ENCODE results near the gene MCM3AP. TPM values are rescaled to one million over a fixed set of nuclear protein-coding genes. Genes with fewer than 3 reads are reported as not detected.

The MCM3AP gene
- 10 to 100 TPM; 45.4 to 67.2 (median 58.4) TPM for polyA plus RNA-seq (ENCODE audit: insufficient read length in 10 of 10)
- long read RNA-seq, donor 1, transcript MCM3AP-203 (2 exons, 876 nt), result major isoform, 5 of 7 reads
- long read RNA-seq, donor 1, partial matches to known transcripts, result 0 of 7 reads
- long read RNA-seq, donor 1, other reads (novel, unspliced or antisense), result 0 of 7 reads
- long read RNA-seq, donor 2, transcript MCM3AP-203 (2 exons, 876 nt), result major isoform, 8 of 10 reads
- long read RNA-seq, donor 2, partial matches to known transcripts, result 0 of 10 reads
- long read RNA-seq, donor 2, other reads (novel, unspliced or antisense), result 0 of 10 reads
- long read RNA-seq, donor 3, result 0 reads
- long read RNA-seq, donor 4, partial matches to known transcripts, result 0 of 3 reads
- long read RNA-seq, donor 4, other reads (novel, unspliced or antisense), result 0 of 3 reads
- long read RNA-seq, donor 5, full-length matches to known transcripts, result 9 of 74 reads
- long read RNA-seq, donor 5, partial matches to known transcripts, result 43 of 74 reads
- long read RNA-seq, donor 5, other reads (novel, unspliced or antisense), result 22 of 74 reads
- long read RNA-seq, donor 6, partial matches to known transcripts, result 0 of 4 reads
- long read RNA-seq, donor 6, other reads (novel, unspliced or antisense), result 0 of 4 reads
- long read RNA-seq, donor 7, full-length matches to known transcripts, result 4 of 10 reads
- long read RNA-seq, donor 7, partial matches to known transcripts, result 6 of 10 reads
- long read RNA-seq, donor 7, other reads (novel, unspliced or antisense), result 0 of 10 reads
- long read RNA-seq, donor 8, partial matches to known transcripts, result 0 of 2 reads
- long read RNA-seq, donor 8, other reads (novel, unspliced or antisense), result 0 of 2 reads
- long read RNA-seq, donor 9, result 0 reads

- DNase-seq, result no peak
These were observed at the start of gene MCM3AP for GRCh38 chr21:46285206-46285661. Gene MCM3AP, minus strand, starts transcription at chr21:46285611. Its CDS starts 325 bp downstream, at chr21:46285286.

- no peak for DNase-seq
These were observed 49.1 kb upstream of the MCM3AP start for GRCh38 chr21:46334351-46335140.

DNA sequence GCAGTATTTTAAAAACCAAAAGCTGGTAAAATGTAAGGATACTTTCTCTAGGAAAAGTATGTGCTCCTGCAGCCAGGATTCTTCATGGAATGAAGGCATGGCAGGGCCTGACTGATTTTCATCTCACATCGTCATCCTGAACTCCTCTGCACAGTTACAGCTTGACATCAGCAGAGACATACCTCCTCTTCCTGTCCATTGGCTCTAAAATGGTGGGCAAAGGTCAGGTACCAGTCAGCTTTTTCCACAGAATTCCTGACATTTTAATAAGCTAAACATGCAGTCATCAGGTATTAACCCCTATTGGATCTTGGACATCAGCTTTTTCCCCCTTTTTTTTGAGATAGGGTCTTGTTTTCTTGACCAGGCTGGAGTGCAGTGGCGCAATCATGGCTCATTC is 44.4 kb upstream of the MCM3AP start:
- no peak for DNase-seq

GRCh38 chr21:46328151-46328550 is 42.7 kb upstream of the MCM3AP start:
- DNase-seq, result no peak

DNA sequence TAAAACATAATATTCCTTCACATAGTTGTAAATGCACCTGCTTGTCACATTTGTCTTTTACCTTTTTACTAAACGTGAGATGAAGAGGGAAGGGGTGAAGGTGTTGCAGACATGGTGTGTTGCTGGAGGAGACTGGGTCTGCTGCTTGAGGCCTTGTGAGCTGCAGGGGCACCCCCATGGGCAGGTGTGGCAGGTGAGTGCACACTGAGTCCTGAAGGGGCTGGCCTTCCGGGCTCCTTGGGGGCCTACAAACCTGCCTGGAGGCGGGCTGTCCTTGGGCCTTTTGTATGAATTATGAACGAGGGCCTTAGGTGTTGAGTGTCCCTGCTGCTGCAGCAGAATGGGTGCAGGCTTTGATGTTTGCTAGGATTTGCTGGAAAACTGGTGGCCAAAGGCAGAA is 42.3 kb upstream of the MCM3AP start:
- no peak for DNase-seq

- no peak for DNase-seq
These were observed 40.8 kb upstream of the MCM3AP start for GRCh38 chr21:46326110-46326703.

DNA sequence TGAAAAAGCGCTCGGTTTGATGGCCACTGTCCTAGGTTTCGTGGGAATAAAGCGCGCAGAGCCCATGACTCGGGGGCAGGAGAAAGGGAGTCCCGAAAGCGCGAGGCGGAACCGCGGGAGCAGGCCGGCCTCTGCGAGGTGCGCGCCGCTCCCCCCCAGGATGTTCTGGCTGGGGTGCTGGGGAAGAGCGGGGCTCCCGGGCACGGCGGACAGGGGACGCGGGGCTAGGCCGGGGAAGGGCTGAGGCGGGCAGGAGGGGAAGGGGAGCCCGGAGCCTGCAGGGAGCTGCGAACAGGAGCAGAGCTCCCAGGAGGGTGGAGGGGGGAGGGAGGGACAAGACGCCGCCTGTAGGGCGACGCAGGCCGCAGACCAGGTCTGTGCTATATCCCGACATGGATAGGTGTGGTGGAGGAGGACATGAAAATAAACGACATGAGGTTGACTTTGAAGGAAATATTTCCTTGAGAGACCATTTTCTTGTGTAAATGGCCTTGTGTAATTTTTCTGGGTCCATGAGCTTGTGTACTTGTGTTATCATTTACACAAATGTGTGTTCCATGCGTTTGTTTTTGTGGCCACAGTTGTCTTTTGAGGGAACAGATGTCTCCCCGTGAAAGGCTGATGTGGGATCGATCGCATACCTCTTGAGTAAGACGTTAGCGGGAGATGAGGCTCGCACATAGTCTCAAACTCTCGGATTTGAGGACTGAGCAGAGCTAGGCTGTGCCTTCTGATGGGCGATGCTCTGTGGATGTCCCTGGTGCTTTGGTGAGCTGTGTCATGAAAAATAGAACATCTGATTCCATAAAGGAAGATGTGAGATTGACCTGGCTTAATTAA is 39.9 kb upstream of the MCM3AP start:
- DNase-seq, result peak in 1 of 3 donors; percentile 28

- DNase-seq, result peak; percentile 88 to 94 (median 90)
These were observed 39.1 kb upstream of the MCM3AP start for GRCh38 chr21:46324390-46325072.

- peak; percentile 98 to 99 (median 99) for DNase-seq
These were observed 38.4 kb upstream of the MCM3AP start, which contains the start of the genes C21orf58 and PCNT for GRCh38 chr21:46323710-46324389. Gene C21orf58, minus strand, starts transcription at chr21:46323870. Its CDS starts 1,132 bp downstream, at chr21:46322738. Gene PCNT, plus strand, starts transcription at chr21:46324156. Its CDS starts 73 bp downstream, at chr21:46324229.

DNA sequence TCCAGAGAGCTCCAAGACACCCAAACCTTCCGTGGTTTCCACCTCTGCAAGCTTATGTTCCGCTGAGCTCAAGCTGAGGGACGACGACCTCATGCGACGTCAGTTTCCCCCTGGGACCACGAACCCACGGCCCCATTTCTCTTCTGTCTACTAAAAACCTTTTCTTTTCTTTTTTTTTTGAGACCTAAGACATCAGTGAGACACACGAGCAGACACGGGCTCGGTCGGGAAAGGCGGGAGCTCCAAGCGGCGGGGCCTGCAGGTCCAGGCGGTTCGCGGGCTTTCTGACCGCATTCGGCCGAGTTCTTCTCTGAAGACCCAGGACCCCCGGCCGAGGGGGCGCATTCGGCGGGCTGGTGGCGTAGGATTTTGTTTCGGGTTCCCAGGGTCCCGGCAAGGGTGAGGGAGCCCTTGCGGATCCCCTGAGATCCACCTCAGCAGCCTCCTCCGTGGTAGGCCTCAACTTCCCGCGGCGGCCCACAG is 37.9 kb upstream of the MCM3AP start:
- peak in 1 of 3 donors; percentile 10 for DNase-seq

- DNase-seq, result peak in 1 of 3 donors; percentile 49
These were observed 37.2 kb upstream of the MCM3AP start for GRCh38 chr21:46322351-46323226.

DNA sequence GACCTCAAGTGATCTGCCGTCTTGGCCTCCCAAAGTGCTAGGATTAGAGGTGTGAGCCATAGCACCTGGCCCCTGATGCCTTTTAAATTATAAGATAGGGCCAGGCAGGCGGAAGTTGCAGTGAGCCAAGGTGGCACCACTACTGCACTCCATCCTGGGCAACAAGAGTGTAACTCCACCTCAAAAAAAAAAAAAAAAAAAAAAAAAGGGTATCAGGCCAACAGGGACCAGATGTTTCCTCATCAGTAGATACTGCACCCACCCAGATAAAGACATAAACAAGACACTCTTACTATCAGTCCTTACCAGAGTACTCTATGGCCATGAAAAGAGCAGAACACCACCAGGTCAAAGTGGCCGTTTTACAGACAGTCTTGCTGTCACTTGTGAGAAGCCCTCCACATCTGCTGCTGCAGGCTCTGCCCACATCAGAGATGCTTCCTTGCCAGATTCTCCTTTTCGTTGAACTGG is 35.0 kb upstream of the MCM3AP start:
- no peak for DNase-seq

DNA sequence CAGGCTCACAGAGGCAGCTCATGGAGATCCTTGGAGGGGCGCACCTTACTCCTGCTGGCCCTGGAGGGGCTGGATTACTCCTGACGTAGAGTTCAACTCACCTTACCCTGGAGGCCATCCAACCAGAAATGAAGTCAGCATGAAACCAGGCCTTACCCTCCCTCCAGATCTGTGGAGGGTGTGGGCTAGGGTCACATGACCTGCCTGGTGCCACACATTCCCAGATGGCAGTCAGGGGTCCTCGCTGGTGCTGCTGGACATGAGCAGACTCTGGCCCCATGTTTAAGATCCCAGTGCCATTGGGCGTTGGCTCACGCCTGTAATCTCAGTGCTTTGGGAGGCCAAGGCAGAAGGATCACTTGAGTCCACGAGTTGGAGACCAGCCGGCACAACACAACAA is 33.8 kb upstream of the MCM3AP start:
- DNase-seq, result no peak

DNA sequence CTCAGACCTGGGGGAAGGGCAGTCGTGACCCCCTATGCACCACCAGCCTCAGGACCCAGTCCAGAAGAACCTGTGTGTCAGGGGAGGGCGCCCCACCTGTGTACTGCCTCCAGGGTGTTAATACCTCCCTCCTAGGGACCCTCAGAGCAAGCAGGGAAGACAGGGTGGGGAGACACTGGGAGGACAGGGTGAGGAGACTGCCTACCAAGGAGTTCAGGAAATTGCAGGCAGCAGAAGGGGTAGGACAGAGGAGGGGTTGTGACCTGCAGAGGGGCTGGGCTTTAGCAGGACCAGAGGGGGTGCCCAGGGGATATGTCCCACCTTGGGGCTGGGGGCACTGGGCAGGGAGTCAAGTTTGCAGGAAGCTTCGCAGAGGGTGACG is 33.0 kb upstream of the MCM3AP start:
- DNase-seq, result no peak

GRCh38 chr21:46317710-46318463 is 32.5 kb upstream of the MCM3AP start:
- DNase-seq, result no peak

DNA sequence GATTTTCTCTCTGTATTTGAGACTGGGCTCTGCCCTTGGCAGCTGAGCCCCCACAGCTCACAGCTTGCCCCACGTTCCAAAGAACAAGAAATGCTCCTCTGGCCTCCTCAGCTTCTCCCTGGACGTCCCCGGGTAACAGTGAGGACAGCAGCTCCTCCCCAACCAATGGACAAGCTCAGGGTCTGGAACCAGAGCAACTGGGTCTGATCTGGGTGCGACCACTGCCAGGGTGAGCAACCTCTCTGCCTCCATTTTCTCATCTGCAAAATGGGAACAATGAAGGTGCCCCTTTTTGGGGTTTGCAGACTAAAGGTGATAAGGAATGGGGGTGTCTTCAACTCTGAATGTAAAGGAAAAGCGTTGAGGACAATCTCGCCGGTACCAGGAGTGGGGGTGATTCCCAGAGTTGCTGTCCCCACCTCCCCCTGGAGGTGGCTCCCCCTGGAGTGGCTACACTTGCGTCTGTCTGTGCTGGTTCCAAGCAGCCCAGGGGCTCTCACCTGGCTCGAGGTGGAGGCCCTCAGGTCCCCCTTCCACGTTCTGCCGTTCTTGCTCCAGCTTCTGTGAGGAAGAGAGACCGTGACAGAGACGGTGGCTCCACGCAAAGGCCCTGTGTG is 31.4 kb upstream of the MCM3AP start:
- no peak for DNase-seq
